NCI-H1417 treated with DMSO at 0.1 percent for 48 hours (cell line): ENCODE measurements around the gene MKS1.

Source experiments
- DNase-seq: peaks from one replicate; lab custom pipeline; 2025; lab: John Stamatoyannopoulos, UW

The MKS1 gene

GRCh38 chr17:58244963-58245362, 25.9 kb upstream of the MKS1 start:
- no peak for DNase-seq

DNA sequence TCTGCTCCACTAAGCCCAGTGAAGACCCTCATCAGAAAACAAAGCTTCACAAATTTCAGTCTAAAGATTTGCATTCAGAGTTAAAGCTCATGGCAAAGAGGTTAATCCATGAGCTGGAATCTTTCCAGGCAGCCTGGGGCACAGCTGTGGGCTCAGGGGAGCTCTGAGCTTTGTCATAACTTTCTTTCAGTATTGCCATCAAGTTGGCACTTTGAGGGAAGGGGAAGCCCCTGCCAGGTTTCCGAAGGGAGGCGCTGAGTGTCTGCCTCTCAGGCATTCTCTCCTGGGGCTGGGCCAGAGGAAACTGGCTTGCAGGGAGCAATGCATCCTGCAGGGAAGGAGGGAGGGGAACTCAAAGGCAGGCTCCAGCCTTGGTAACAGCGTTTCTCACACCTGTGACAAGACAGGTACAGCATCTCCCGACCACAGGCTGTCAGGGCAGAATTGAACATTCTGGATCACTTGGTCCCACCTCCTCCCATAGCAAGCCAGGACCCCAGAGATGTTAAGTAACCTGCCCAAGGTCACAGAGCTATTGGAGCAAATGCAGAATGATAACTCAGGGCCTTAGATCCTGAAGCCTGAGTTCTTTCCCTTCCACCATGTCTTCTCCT, 23.2 kb upstream of the MKS1 start:
- no peak for DNase-seq

DNA sequence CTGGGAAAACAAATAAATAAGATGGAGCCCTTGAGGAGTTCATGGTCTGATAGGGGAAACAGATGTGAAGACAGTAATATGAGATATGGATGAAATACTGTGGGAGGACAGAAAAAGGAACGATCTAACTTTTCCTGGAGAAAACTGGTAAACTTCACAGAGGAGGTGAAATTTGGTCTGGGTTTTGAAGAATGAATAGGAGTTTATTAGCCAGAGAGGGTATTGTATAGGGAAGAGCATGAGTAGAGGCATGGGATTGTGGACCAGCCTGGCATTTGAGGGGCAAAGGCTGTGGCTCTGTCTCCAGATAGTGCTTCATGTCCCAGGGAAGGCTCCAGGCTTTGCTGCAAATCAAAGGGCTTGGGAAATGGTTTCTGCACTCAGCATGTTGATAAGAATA, 20.9 kb upstream of the MKS1 start:
- no peak for DNase-seq

GRCh38 chr17:58238147-58238634, 19.1 kb upstream of the MKS1 start, which contains the start of gene LPO:
Gene LPO, plus strand, starts transcription at chr17:58238584. Its CDS starts 4,396 bp downstream, at chr17:58242980.
- no peak for DNase-seq

DNA sequence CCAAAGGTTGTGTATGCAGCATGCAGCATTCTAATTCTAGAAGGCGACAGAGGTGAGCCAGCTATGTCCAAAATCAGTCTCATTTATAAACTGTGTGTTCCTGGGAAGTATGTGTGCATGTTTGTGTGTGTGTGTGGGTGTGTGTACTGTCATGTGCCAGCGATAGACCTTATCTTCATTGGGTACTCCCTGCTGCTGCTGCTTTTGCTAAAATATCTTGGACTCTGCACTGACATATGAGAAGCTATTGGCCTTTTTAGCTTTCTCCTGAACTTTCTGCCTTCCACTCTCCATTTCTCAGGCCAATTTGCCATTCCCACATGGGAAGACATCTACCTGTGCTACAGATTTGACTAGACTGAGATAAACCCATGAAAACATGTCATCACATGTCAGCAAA, 17.3 kb upstream of the MKS1 start:
- DNase-seq = no peak

DNA sequence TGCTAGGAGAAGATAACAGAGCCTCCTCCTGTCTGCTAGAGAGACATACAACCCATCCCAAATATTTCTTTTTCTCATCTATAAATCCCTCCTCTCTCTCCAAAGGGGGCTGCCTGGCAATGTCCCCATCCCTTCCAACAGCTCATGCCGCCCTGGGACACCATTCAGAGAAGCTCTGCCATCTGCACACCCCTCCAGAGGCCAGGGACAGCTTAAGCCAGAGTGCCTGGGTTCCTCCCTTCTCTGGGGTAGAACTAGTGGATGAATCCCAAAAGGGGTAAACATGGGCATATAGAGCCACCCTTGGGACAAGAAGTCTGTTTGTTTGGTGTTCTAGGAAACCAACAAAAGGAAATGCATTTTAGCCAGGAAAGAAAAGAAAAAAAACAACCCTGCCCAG, 16.8 kb upstream of the MKS1 start:
- DNase-seq = no peak

GRCh38 chr17:58234512-58234911, 15.5 kb upstream of the MKS1 start:
- no peak for DNase-seq

GRCh38 chr17:58233543-58233942, 14.5 kb upstream of the MKS1 start:
- no peak for DNase-seq

GRCh38 chr17:58232707-58233156, 13.7 kb upstream of the MKS1 start:
- DNase-seq = no peak

GRCh38 chr17:58231641-58232040, 12.6 kb upstream of the MKS1 start:
- DNase-seq = no peak

- DNase-seq = no peak
These were observed 10.8 kb upstream of the MKS1 start for GRCh38 chr17:58229881-58230280.

GRCh38 chr17:58229384-58229783, 10.3 kb upstream of the MKS1 start:
- no peak for DNase-seq

DNA sequence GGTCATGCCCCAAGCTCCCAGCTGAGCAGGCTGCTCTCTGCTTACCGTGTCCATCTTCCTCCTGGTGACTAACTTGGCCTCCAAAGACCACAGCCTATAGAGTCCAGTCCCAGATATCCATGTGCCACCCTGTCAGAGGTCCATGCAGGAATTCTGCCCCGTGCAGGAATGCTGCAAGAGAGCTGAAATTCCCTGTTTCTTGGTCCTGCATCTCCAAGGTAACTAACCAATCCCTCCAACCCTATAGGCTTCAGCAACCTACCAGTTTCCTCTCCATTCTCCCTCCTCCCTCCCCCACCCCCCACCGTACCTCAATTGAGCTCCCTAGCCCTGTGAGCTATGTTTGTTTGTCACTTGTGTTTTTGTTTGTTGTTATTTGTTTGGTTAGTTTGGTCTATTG, 9.6 kb upstream of the MKS1 start:
- DNase-seq = no peak

DNA sequence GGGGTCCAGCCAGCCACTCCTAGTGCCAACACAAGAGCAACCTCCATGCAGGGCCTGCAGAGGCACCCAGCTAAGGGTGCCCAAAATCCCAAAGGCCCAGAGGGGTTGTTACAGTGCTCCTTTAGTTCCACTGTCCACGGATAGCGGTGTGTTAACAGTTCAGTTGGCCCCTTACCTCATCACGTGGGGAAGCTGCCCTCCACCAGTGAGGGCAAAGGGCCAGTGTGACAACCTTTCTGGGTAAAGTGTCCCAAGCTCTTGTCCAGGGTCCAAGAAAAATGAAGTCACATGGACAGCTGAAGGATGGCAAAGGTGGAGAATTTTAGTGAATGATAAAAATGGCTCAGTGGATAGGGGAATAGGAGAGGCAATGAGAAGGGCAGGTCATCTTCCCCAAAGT, 8.7 kb upstream of the MKS1 start:
- no peak for DNase-seq

- DNase-seq = no peak
These were observed 5.3 kb upstream of the MKS1 start for GRCh38 chr17:58224315-58224714.

- no peak for DNase-seq
These were observed 731 bp upstream of the MKS1 start for GRCh38 chr17:58219789-58220183.

- no peak for DNase-seq
These were observed 1.3 kb downstream of the MKS1 start for GRCh38 chr17:58217766-58218165.

DNA sequence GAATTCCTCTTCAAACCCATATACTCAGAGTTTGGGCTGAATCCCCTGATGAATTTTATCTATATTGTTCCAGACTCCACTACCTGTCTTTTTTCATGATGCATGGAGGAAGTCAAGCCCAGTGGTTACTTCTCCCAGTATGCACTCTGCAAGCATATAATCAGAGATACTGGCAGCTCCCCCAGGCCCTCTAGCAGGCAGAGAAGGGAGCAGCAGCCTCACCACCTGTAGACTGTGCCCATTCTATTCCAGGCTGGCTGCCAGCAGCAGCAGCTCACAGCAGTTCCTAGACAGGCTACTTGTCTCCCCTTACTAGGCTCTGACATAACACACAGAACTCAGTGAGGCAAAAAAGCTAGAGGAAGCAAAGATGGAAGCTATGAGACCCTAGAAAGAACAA, 3.4 kb downstream of the MKS1 start:
- no peak for DNase-seq

GRCh38 chr17:58210922-58211321, 8.1 kb downstream of the MKS1 start:
- no peak for DNase-seq

DNA sequence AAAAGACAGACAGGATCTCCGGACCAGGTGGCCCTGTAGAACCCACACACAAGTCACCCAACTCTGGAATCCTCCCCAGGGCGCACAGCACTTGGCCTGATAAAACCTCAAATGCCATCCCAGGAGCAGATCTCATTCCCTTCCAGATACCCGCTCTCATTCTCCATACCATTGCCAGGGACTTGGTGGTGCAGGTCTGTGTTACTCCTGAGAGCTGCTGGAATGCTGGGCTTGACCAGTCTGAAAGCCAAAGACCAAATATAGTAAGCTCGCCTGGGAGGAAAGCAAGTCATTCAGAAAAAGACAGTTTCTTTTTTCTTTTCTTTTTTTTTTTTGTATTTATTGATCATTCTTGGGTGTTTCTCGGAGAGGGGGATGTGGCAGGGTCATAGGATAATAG, 10.7 kb downstream of the MKS1 start:
- no peak for DNase-seq

DNA sequence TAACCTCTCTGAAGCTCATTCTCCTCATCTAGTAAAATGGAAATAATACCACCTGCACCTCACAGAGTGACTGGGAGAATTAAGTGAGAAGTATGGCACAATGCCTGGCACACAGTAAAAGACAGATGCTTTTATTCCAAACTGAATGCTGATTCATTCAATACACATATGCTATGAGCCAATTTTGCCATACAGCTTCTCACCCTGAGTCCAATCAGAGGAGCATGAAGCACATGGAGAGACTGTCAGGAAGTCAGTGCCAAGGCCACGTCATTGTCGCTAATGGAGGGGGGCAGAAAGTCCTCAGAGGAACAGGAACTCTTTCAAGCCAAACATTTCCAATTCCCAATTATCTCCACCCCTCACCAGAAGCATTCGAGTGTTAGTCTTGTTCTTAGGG, 11.6 kb downstream of the MKS1 start:
- no peak for DNase-seq

DNA sequence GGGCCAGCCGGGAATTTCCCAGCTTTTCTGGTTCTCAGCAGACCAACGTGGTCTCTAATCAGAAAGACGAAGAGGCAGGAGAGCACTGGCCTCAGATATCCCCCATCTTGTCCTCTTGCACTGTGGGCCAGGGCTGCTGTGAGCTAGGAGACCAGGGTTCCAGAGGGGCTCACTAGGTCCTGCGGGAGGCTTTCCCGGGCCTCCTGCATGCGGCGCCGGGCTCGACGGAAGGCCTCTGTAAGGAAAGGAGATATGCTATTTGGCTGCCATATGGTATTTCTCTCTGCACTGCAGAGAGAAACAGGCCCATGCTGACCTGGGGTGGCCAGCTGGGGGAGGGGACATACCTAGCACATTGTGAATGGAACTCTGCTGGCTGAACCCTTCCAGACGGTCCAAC, 13.1 kb downstream of the MKS1 start:
- DNase-seq = no peak

GRCh38 chr17:58204796-58205195, 14.3 kb downstream of the MKS1 start:
- no peak for DNase-seq

DNA sequence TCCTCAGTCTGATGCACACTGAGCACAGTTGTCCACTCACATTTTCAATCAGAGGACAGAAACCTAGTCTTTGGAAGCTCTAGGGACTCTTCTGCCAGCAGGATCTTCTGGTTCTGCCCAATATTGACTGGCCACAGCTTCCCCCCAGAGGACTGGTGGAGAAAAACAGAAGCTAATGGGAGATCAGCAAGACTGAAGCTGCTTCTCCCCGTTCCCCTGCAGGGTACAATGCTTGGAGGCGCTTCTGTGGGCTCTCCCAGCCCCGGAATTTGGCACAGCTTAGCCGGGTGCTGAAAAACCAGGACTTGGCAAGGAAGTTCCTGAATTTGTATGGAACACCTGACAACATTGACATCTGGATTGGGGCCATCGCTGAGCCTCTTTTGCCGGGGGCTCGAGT, 16.2 kb downstream of the MKS1 start:
- no peak for DNase-seq
